ENCODE data around the gene KRT78.

The KRT78 gene

DNA sequence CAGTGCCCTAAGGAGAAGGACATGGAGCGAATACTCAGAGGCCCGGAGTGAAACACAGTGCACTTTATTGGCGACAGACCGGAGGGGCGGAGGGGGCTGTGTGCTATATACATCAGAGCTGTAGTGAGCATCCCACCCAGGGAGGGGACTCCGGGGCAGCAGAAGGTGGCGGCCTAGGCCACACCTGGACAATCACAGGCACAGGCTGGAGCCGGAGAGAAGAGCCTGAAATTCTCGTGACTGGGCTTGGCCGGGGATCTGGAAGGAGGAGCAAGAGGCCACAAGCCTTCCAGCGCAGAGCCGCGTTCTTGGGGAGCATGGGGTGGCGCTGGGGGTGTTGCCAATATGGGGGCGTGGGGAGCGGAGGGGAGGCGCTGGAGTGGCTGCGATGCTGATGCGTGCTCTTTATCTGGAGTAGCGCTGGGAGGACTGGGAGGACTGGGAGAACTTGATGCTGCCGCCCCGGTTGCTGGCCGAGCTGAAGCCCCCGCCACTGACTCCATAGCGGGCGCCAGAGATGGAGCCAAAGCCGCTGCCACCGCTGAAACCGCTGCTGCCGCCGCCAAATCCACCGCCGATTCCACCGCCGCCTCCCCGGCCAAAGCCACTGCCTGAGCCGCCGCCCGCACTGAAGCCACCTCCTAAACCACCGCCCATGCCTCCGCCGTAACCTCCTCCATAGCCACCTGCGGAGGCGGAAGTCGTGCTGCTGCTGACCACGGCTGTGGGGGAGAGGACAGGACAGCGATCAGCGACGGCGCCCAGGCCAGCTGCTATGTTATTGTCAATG, 59.0 kb downstream of the KRT78 start:
- TF ChIP-seq, protein P1, sequence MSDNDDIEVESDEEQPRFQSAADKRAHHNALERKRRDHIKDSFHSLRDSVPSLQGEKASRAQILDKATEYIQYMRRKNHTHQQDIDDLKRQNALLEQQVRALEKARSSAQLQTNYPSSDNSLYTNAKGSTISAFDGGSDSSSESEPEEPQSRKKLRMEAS (IDR thresholded peaks at IDR 0.05): peak; percentile 44
- TF ChIP-seq EGR1 (IDR thresholded peaks at IDR 0.05): no peak
- TF ChIP-seq, protein P2, sequence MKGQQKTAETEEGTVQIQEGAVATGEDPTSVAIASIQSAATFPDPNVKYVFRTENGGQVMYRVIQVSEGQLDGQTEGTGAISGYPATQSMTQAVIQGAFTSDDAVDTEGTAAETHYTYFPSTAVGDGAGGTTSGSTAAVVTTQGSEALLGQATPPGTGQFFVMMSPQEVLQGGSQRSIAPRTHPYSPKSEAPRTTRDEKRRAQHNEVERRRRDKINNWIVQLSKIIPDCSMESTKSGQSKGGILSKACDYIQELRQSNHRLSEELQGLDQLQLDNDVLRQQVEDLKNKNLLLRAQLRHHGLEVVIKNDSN (IDR thresholded peaks at IDR 0.05): no peak
- no peak for TF ChIP-seq ZBTB7A (IDR thresholded peaks at IDR 0.05; ENCODE audit: low read depth)

DNA sequence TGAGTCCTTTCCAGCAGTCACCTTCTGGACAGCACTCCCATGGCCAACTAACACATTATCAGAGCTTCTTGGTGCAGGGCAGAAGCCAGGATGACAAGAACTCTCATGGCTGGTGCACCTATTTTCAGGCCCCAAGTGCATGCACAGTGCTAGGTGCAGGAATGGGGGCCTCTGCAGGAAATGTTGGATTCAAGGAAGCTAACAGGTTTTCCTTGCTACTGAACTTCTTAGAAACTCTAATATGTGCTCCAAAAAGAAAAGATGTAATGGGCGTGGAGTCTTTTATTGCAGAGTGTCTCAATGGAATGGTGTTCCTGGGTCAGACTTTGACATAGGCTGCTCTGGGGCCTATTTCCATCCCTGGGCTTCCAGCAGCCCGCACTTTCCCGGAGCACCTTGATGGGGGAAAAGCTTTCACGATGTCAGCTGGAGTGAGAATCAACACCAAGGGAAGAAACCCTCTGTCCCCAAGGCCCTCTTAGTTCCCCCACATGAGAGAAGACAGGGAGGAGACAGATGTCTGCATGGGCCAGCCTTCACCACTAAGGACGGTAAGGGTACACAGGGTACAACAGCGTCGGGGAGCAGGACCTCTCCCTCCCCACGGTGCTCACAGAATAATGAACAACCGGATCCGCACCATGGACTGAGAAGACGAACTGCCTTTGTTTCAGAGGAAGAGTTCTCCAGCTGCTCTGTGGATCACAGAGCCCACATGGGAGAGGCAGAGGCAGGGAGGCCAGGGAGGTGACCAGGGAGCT, 59.7 kb downstream of the KRT78 start:
- TF ChIP-seq CEBPB (IDR thresholded peaks at IDR 0.05): no peak
- TF ChIP-seq ZBTB7A (IDR thresholded peaks at IDR 0.05; ENCODE audit: low read depth): no peak
- TF ChIP-seq TEAD4 (IDR thresholded peaks at IDR 0.05): no peak
- no peak for TF ChIP-seq YY1 (IDR thresholded peaks at IDR 0.05; ENCODE audit: low read depth)

DNA sequence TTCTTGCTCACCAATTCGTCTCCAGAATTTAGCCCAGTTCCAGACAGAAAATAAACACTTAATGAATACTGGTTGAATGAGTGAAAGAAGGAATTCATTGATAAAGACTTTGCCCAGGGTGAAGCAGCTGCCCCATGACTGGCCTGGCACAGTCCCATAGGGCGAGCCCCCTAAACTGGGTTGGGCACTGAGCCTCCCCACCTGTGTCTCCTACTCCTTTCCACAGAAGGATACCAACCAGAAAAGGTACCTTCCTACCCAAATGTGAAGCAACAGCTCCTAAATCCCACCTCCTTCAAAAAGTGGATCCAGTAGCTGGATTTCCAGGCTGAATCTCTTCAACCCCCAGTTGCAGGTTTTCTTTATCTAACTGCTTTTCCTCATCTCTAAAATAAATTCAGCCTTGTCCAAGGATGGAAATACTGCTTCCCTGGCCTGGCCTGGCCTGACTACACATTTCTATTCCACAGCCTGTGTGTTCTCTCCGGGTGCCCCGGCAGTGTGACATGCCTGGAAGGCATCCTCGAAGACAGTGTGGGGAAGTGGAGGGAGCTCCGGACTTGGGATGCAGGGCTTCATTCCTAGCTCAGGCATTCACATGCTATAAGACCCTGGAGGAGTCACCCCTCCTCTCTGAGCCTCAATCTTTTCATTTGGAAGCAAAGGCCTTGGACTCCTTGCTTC, 60.5 kb downstream of the KRT78 start:
- no peak for TF ChIP-seq EGR1 (IDR thresholded peaks at IDR 0.05)
- TF ChIP-seq YY1 (IDR thresholded peaks at IDR 0.05; ENCODE audit: low read depth): no peak
- TF ChIP-seq, protein P3, sequence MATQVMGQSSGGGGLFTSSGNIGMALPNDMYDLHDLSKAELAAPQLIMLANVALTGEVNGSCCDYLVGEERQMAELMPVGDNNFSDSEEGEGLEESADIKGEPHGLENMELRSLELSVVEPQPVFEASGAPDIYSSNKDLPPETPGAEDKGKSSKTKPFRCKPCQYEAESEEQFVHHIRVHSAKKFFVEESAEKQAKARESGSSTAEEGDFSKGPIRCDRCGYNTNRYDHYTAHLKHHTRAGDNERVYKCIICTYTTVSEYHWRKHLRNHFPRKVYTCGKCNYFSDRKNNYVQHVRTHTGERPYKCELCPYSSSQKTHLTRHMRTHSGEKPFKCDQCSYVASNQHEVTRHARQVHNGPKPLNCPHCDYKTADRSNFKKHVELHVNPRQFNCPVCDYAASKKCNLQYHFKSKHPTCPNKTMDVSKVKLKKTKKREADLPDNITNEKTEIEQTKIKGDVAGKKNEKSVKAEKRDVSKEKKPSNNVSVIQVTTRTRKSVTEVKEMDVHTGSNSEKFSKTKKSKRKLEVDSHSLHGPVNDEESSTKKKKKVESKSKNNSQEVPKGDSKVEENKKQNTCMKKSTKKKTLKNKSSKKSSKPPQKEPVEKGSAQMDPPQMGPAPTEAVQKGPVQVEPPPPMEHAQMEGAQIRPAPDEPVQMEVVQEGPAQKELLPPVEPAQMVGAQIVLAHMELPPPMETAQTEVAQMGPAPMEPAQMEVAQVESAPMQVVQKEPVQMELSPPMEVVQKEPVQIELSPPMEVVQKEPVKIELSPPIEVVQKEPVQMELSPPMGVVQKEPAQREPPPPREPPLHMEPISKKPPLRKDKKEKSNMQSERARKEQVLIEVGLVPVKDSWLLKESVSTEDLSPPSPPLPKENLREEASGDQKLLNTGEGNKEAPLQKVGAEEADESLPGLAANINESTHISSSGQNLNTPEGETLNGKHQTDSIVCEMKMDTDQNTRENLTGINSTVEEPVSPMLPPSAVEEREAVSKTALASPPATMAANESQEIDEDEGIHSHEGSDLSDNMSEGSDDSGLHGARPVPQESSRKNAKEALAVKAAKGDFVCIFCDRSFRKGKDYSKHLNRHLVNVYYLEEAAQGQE (IDR thresholded peaks at IDR 0.05; ENCODE audit: low read depth): no peak
- TF ChIP-seq, protein P1 (IDR thresholded peaks at IDR 0.05): no peak
- TF ChIP-seq CREB1 (IDR thresholded peaks at IDR 0.05; ENCODE audit: low read depth): no peak
- no peak for TF ChIP-seq EP300 (IDR thresholded peaks at IDR 0.05; ENCODE audit: borderline replicate concordance)
- TF ChIP-seq FOXM1 (IDR thresholded peaks at IDR 0.05; ENCODE audit: borderline replicate concordance, low read depth): no peak
- TF ChIP-seq NFIC (IDR thresholded peaks at IDR 0.05): no peak
- no peak for TF ChIP-seq TAF1 (IDR thresholded peaks at IDR 0.05; ENCODE audit: low read depth)
- TF ChIP-seq TEAD4 (IDR thresholded peaks at IDR 0.05): no peak
- no peak for TF ChIP-seq ZBTB7A (IDR thresholded peaks at IDR 0.05; ENCODE audit: low read depth)
- TF ChIP-seq TCF12 (IDR thresholded peaks at IDR 0.05; ENCODE audit: low read depth): no peak
- TF ChIP-seq CEBPB (IDR thresholded peaks at IDR 0.05): no peak
- no peak for TF ChIP-seq RAD21 (IDR thresholded peaks at IDR 0.05; ENCODE audit: low read depth)
- TF ChIP-seq, protein P2 (IDR thresholded peaks at IDR 0.05): no peak
